Stimulated activated naive B cell treated with anti-CD40 and anti-IgM and Interleukin-4, amounts not matched to agents 10 μg/mL and 1 μg/mL and 100 μg/mL, for 72 hours (primary cell): ENCODE results near the gene GTF2H4.
"Not testable (repeated sequence)": the region's sequence is repeated elsewhere in the genome, so short reads cannot be mapped to it uniquely, and the experiment has no call there.

ENCODE experiments used
- ATAC-seq, 2 donors: fragments of 150-1000 bp; cut with Tn5 transposase; replicated peaks; 2 replicates each; pipeline ENCODE4 v1.10.0; 2021; ENCODE audit warnings: moderate library complexity in 1 of 2
- DNase-seq: peaks from one replicate; pipeline ENCODE4 v3.0.0; 2021
- H3K27ac Mint-ChIP-seq: one replicate; pipeline ENCODE4 v1.8.0; 2022; ENCODE audit warnings: mild to moderate bottlenecking, mixed read lengths
- H3K27me3 Mint-ChIP-seq, 2 donors: one replicate each; pipeline ENCODE4 v1.8.0; 2022; ENCODE audit warnings: mixed read lengths in 2 of 2
- H3K36me3 Mint-ChIP-seq, 2 donors: one replicate each; pipeline ENCODE4 v1.8.0; 2022; ENCODE audit warnings: mixed read lengths in 2 of 2, mild to moderate bottlenecking in 1 of 2
- H3K4me1 Mint-ChIP-seq, 2 donors: one replicate each; pipeline ENCODE4 v1.8.0; 2022; ENCODE audit warnings: mixed read lengths in 2 of 2, mild to moderate bottlenecking in 1 of 2
- H3K4me3 Mint-ChIP-seq, 2 donors: one replicate each; pipeline ENCODE4 v1.8.0; 2022; ENCODE audit warnings: mild to moderate bottlenecking in 2 of 2, mixed read lengths in 2 of 2, moderate library complexity in 1 of 2
- H3K9me3 Mint-ChIP-seq, 2 donors: one replicate each; pipeline ENCODE4 v1.8.0; 2022; ENCODE audit warnings: mixed read lengths in 2 of 2, mild to moderate bottlenecking in 1 of 2

Gene GTF2H4

GRCh38 chr6:30896541-30896940 is 11.5 kb upstream of the GTF2H4 start:
- Mint-ChIP-seq H3K27me3 (no peaks in the 10 kb centered on the region), H3K36me3 (peaks cover 29 to 37% of the 10 kb centered on the region in 2 donors), H3K4me1 (peaks cover 9 to 11% of the 10 kb centered on the region in 2 donors), H3K27ac (no peak overlapping the region), H3K9me3 (no peaks in the 10 kb centered on the region), H3K4me3 (no peak overlapping the region)
- ATAC-seq: no peak
- no peak for DNase-seq

GRCh38 chr6:30897882-30898281 is 10.1 kb upstream of the GTF2H4 start:
- Mint-ChIP-seq H3K4me1 (peaks cover 16 to 19% of the 10 kb centered on the region in 2 donors), H3K36me3 (peaks cover 25 to 32% of the 10 kb centered on the region in 2 donors), H3K27ac (no peak overlapping the region), H3K9me3 (no peaks in the 10 kb centered on the region), H3K27me3 (no peaks in the 10 kb centered on the region), H3K4me3 (no peak overlapping the region)
- no peak for ATAC-seq
- no peak for DNase-seq

GRCh38 chr6:30898750-30899360 is 9.2 kb upstream of the GTF2H4 start:
- Mint-ChIP-seq H3K27ac (no peak overlapping the region), H3K36me3 (peaks cover 25 to 30% of the 10 kb centered on the region in 2 donors), H3K27me3 (no peaks in the 10 kb centered on the region), H3K4me3 (no peak overlapping the region), H3K4me1 (peaks cover 17 to 21% of the 10 kb centered on the region in 2 donors), H3K9me3 (no peaks in the 10 kb centered on the region)
- no peak for ATAC-seq
- no peak for DNase-seq

- DNase-seq (no peak), ATAC-seq (peak in 1 of 2 donors; percentile 31)
- H3K36me3 Mint-ChIP-seq: peaks cover 14 to 19% of the 10 kb centered on the region in 2 donors
- no peaks in the 10 kb centered on the region for H3K9me3 Mint-ChIP-seq
- H3K4me1 Mint-ChIP-seq: peaks cover 11 to 15% of the 10 kb centered on the region in 2 donors
- H3K27me3 Mint-ChIP-seq: no peaks in the 10 kb centered on the region
- H3K27ac Mint-ChIP-seq: peak overlapping the region; percentile 31
- no peak overlapping the region for H3K4me3 Mint-ChIP-seq
Observed at GRCh38 chr6:30900863-30901417, 7.1 kb upstream of the GTF2H4 start.

- Mint-ChIP-seq H3K36me3 (peaks cover 13 to 18% of the 10 kb centered on the region in 2 donors), H3K9me3 (no peaks in the 10 kb centered on the region), H3K4me1 (peaks cover 11 to 15% of the 10 kb centered on the region in 2 donors), H3K27me3 (no peaks in the 10 kb centered on the region), H3K4me3 (no peak overlapping the region), H3K27ac (no peak overlapping the region)
- no peak for ATAC-seq
- DNase-seq: no peak
Observed at GRCh38 chr6:30901436-30901835, 6.6 kb upstream of the GTF2H4 start.

- not testable (repeated sequence) for H3K27ac Mint-ChIP-seq, DNase-seq, H3K27me3 Mint-ChIP-seq, ATAC-seq, H3K9me3 Mint-ChIP-seq
- peaks cover 13 to 18% of the 10 kb centered on the region in 2 donors for H3K36me3 Mint-ChIP-seq
- peaks cover 11 to 15% of the 10 kb centered on the region in 2 donors for H3K4me1 Mint-ChIP-seq
- peak overlapping the region in 1 of 2 donors; percentile 1 for H3K4me3 Mint-ChIP-seq
Observed at GRCh38 chr6:30902196-30902595, 5.8 kb upstream of the GTF2H4 start.

GRCh38 chr6:30902709-30903108 is 5.3 kb upstream of the GTF2H4 start:
- Mint-ChIP-seq H3K36me3 (peaks cover 13 to 18% of the 10 kb centered on the region in 2 donors), H3K4me3 (peak overlapping the region; percentile 1 to 11), H3K9me3 (no peaks in the 10 kb centered on the region), H3K27me3 (no peaks in the 10 kb centered on the region), H3K4me1 (peaks cover 11 to 15% of the 10 kb centered on the region in 2 donors), H3K27ac (peak overlapping the region; percentile 2)
- peak; percentile 31 to 46 for ATAC-seq
- DNase-seq: no peak

- ATAC-seq: peak; percentile 31 to 37
- no peaks in the 10 kb centered on the region for H3K27me3 Mint-ChIP-seq
- H3K9me3 Mint-ChIP-seq: no peaks in the 10 kb centered on the region
- peak overlapping the region; percentile 2 for H3K27ac Mint-ChIP-seq
- peaks cover 13 to 19% of the 10 kb centered on the region in 2 donors for H3K4me1 Mint-ChIP-seq
- no peak overlapping the region for H3K4me3 Mint-ChIP-seq
- peaks cover 13 to 15% of the 10 kb centered on the region in 2 donors for H3K36me3 Mint-ChIP-seq
- no peak for DNase-seq
Observed at GRCh38 chr6:30903236-30903635, 4.8 kb upstream of the GTF2H4 start.

- H3K27me3 Mint-ChIP-seq, DNase-seq, H3K9me3 Mint-ChIP-seq, ATAC-seq: not testable (repeated sequence)
- Mint-ChIP-seq H3K4me3 (peak overlapping the region; percentile 85 to 90), H3K4me1 (peaks cover 22 to 37% of the 10 kb centered on the region in 2 donors), H3K36me3 (peaks cover 18 to 19% of the 10 kb centered on the region in 2 donors), H3K27ac (peak overlapping the region; percentile 88)
Observed at GRCh38 chr6:30907290-30907757, 683 bp upstream of the GTF2H4 start.

- Mint-ChIP-seq H3K9me3 (no peaks in the 10 kb centered on the region), H3K27me3 (no peaks in the 10 kb centered on the region), H3K4me3 (peak overlapping the region; percentile 85 to 90), H3K4me1 (peaks cover 21 to 40% of the 10 kb centered on the region in 2 donors), H3K27ac (peak overlapping the region; percentile 88), H3K36me3 (peaks cover 24 to 27% of the 10 kb centered on the region in 2 donors)
- DNase-seq (no peak), ATAC-seq (no peak)
Observed at GRCh38 chr6:30908700-30909099, 693 bp downstream of the GTF2H4 start.

GRCh38 chr6:30910473-30910872 is 2.5 kb downstream of the GTF2H4 start:
- H3K9me3 Mint-ChIP-seq, ATAC-seq, H3K27me3 Mint-ChIP-seq, H3K27ac Mint-ChIP-seq, DNase-seq, H3K4me3 Mint-ChIP-seq: not testable (repeated sequence)
- Mint-ChIP-seq H3K4me1 (peaks cover 32 to 56% of the 10 kb centered on the region in 2 donors), H3K36me3 (peaks cover 24 to 27% of the 10 kb centered on the region in 2 donors)

GRCh38 chr6:30912746-30913520 is 4.9 kb downstream of the GTF2H4 start:
- Mint-ChIP-seq H3K9me3 (no peaks in the 10 kb centered on the region), H3K36me3 (peaks cover 44 to 49% of the 10 kb centered on the region in 2 donors), H3K4me1 (peaks cover 39 to 80% of the 10 kb centered on the region in 2 donors), H3K27me3 (no peaks in the 10 kb centered on the region), H3K4me3 (peak overlapping the region; percentile 90 to 98), H3K27ac (peak overlapping the region; percentile 49)
- ATAC-seq: no peak
- DNase-seq: no peak

GRCh38 chr6:30913721-30914075 is 5.7 kb downstream of the GTF2H4 start:
- Mint-ChIP-seq H3K27ac (peak overlapping the region; percentile 93), H3K4me3 (peak overlapping the region; percentile 90 to 98), H3K36me3 (peaks cover 48 to 55% of the 10 kb centered on the region in 2 donors), H3K4me1 (peaks cover 33 to 73% of the 10 kb centered on the region in 2 donors), H3K9me3 (no peaks in the 10 kb centered on the region), H3K27me3 (no peaks in the 10 kb centered on the region)
- ATAC-seq (no peak), DNase-seq (no peak)

- Mint-ChIP-seq H3K4me1 (peaks cover 28 to 67% of the 10 kb centered on the region in 2 donors), H3K27me3 (no peaks in the 10 kb centered on the region), H3K4me3 (peak within 1 kb of the TSS; percentile 90 to 98), H3K9me3 (no peaks in the 10 kb centered on the region), H3K36me3 (peaks cover 48 to 59% of the 10 kb centered on the region in 2 donors), H3K27ac (peak within 1 kb of the TSS; percentile 93)
- ATAC-seq: peak; percentile 96 to 97
- peak; percentile 88 for DNase-seq
Observed at GRCh38 chr6:30914076-30914853, 6.3 kb downstream of the GTF2H4 start, which contains the start of gene VARS2. Gene VARS2, plus strand, starts transcription at chr6:30914238. Its CDS starts 599 bp downstream, at chr6:30914837.
